Liver (tissue), 3 donors: ENCODE data around the gene MARCHF2.

Experiments used
- HNF4A ChIP-seq, 2 donors: conservative IDR thresholded peaks; 2 replicates each; pipeline ENCODE4 v1.6.1; 2016; ENCODE audit warnings: antibody characterized with exemption in 2 of 2, mild to moderate bottlenecking in 2 of 2
- TAF1 ChIP-seq: conservative IDR thresholded peaks from 2 replicates; pipeline ENCODE4 v1.6.1; 2016; ENCODE audit warnings: antibody characterized with exemption, mild to moderate bottlenecking
- TF ChIP-seq, protein P1 (sequence below): fragments of 150-350 bp; IDR thresholded peaks from 2 replicates; pipeline ENCODE4 v1.5.1; 2017; ENCODE audit warnings: improper control_type of control experiment, low read depth, low read length; ENCODE audit not compliant: missing input control
- TF ChIP-seq, protein P2 (sequence below): IDR thresholded peaks from 2 replicates; pipeline ENCODE4 v1.6.1; 2016; ENCODE audit warnings: antibody characterized with exemption
- donor health status: healthy.
- donor health status: healthy.

DNA sequence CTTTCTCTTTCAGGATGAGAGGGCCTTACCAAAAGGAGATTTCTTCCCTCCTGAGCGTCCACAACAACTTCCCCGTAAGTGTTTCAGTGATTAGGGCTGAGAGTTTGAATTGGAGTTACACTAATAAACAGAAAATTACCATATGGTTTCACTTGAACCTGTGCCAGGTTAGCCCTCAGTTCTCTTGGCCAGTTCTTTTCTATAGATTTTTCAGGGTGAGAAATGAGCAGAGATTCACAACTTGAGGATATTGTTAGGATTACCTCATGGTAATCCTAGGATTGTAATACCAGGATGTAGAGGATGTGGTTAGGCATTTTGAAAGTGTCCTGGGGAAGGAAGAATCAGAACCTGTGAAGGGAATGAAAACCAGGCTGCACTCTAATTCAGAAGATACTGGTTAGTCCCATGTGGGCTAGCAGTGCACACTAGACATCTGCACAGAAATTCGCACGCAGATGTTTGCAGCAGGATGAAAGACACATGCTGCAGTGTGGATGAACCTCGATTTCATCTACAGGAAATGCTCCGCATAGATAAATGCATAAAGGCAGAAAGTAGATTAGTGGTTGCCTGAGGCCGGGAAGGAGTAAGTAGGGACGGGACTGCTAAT is 55.8 kb downstream of the MARCHF2 start:
- TF ChIP-seq, protein P1, sequence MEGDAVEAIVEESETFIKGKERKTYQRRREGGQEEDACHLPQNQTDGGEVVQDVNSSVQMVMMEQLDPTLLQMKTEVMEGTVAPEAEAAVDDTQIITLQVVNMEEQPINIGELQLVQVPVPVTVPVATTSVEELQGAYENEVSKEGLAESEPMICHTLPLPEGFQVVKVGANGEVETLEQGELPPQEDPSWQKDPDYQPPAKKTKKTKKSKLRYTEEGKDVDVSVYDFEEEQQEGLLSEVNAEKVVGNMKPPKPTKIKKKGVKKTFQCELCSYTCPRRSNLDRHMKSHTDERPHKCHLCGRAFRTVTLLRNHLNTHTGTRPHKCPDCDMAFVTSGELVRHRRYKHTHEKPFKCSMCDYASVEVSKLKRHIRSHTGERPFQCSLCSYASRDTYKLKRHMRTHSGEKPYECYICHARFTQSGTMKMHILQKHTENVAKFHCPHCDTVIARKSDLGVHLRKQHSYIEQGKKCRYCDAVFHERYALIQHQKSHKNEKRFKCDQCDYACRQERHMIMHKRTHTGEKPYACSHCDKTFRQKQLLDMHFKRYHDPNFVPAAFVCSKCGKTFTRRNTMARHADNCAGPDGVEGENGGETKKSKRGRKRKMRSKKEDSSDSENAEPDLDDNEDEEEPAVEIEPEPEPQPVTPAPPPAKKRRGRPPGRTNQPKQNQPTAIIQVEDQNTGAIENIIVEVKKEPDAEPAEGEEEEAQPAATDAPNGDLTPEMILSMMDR = no peak
- TF ChIP-seq TAF1 (no peak), HNF4A (conservative IDR thresholded peaks at IDR 0.05) (no peak)
- TF ChIP-seq, protein P2, sequence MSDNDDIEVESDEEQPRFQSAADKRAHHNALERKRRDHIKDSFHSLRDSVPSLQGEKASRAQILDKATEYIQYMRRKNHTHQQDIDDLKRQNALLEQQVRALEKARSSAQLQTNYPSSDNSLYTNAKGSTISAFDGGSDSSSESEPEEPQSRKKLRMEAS = no peak
